Measurements from ENCODE around the gene TBC1D5. TPM values are rescaled to one million over a fixed set of nuclear protein-coding genes. Genes with fewer than 3 reads are reported as not detected.

Gene TBC1D5
- total RNA-seq, 2 experiments from 2014 or later, result 46.3 to 47.8 TPM

DNA sequence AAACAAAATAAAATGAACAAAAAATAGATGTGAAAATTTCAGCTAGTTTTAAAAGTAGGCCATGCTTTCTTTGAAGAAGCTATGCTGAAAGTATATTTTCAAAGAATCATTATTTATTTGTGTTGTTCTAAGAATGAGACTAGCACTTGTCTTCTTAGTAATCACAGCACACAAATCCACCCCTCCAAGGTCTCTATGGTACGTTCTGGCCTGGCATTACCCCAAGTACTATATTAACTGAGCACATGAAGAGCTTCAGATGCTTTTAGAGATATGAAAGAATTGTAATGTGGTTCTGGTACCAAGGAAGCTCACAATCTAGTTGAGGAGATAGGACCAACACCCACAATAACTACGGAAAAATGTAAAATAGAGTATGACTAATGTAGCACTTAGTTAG is 441.2 kb downstream of the TBC1D5 start:
- Mint-ChIP-seq H3K4me1 (ENCODE audit: low read depth) (peaks cover 7% of the 10 kb centered on the region), H3K9me3 (no peaks in the 10 kb centered on the region), H3K4me3 (no peak overlapping the region), H3K36me3 (ENCODE audit: low read depth) (peaks cover 8% of the 10 kb centered on the region), H3K27ac (no peak overlapping the region), H3K27me3 (no peaks in the 10 kb centered on the region)
- peak; percentile 39 for ATAC-seq
- ChIA-PET POLR2A (no interaction called here), CTCF (interaction anchor here (1.0 to 1.2 kb wide), 2 partner anchors 23 to 112 kb away, joined by 3 to 4 read pairs; no protein-coding TSS in a partner anchor)
- TF ChIP-seq, protein P1, sequence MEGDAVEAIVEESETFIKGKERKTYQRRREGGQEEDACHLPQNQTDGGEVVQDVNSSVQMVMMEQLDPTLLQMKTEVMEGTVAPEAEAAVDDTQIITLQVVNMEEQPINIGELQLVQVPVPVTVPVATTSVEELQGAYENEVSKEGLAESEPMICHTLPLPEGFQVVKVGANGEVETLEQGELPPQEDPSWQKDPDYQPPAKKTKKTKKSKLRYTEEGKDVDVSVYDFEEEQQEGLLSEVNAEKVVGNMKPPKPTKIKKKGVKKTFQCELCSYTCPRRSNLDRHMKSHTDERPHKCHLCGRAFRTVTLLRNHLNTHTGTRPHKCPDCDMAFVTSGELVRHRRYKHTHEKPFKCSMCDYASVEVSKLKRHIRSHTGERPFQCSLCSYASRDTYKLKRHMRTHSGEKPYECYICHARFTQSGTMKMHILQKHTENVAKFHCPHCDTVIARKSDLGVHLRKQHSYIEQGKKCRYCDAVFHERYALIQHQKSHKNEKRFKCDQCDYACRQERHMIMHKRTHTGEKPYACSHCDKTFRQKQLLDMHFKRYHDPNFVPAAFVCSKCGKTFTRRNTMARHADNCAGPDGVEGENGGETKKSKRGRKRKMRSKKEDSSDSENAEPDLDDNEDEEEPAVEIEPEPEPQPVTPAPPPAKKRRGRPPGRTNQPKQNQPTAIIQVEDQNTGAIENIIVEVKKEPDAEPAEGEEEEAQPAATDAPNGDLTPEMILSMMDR (IDR thresholded peaks at IDR 0.05), result no peak
- DNase-seq, result peak; percentile 26
- intact Hi-C loops (cut with micrococcal nuclease), result no loop called here

GRCh38 chr3:17300441-17300840 is 442.0 kb downstream of the TBC1D5 start:
- DNase-seq (no peak), ATAC-seq (peak; percentile 24)
- peak overlapping the region; percentile 17 for H3K4me3 Mint-ChIP-seq
- intact Hi-C loops (cut with micrococcal nuclease), result no loop called here
- TF ChIP-seq, protein P1 (IDR thresholded peaks at IDR 0.05), result no peak
- peaks cover 7% of the 10 kb centered on the region for H3K4me1 Mint-ChIP-seq (ENCODE audit: low read depth)
- peak overlapping the region; percentile 74 for H3K27ac Mint-ChIP-seq
- no peaks in the 10 kb centered on the region for H3K9me3 Mint-ChIP-seq
- POLR2A ChIA-PET, result no interaction called here
- CTCF ChIA-PET, result interaction anchor here (1.0 kb wide), 1 partner anchor 22 kb away, joined by 4 read pairs; no protein-coding TSS in a partner anchor
- H3K27me3 Mint-ChIP-seq, result no peaks in the 10 kb centered on the region
- H3K36me3 Mint-ChIP-seq (ENCODE audit: low read depth), result peaks cover 8% of the 10 kb centered on the region

DNA sequence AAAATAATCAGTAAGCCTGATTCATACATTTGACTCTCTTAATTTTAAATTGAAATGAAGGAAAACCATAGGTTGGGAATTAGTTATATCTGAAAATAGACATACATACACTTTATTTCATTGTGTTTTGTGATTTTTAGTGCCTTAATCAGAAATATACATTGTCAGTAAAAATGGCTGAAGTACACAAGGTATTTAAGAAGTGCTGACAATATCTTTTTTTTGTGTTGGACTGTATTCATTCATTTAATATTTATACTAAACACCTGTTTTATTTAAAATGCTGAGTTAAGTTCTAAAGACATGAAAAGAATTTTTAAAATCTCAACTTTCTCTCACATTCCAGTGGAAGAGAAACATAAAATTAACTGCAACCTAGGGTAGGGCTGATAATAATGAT is 444.4 kb downstream of the TBC1D5 start:
- DNase-seq, result no peak
- intact Hi-C loops (cut with micrococcal nuclease), result no loop called here
- Mint-ChIP-seq H3K27me3 (no peaks in the 10 kb centered on the region), H3K36me3 (ENCODE audit: low read depth) (peaks cover 8% of the 10 kb centered on the region), H3K4me1 (ENCODE audit: low read depth) (peaks cover 7% of the 10 kb centered on the region), H3K9me3 (no peaks in the 10 kb centered on the region), H3K27ac (no peak overlapping the region), H3K4me3 (no peak overlapping the region)
- POLR2A ChIA-PET, result no interaction called here
- CTCF ChIA-PET, result no interaction called here
- TF ChIP-seq, protein P1 (IDR thresholded peaks at IDR 0.05), result no peak
- ATAC-seq, result no peak

GRCh38 chr3:17292556-17292955 is 449.9 kb downstream of the TBC1D5 start:
- no peaks in the 10 kb centered on the region for H3K27me3 Mint-ChIP-seq
- no peak for ATAC-seq

GRCh38 chr3:17290894-17291293 is 451.5 kb downstream of the TBC1D5 start:
- CTCF ChIA-PET, result no interaction called here

More at GRCh38 chr3:17292556-17292955, 449.9 kb downstream of the TBC1D5 start:
- ChIA-PET POLR2A (interaction anchor here (0.6 kb wide), 1 partner anchor 546 kb away, joined by 4 read pairs; no protein-coding TSS in a partner anchor), CTCF (no interaction called here)
- Mint-ChIP-seq H3K27ac (no peak overlapping the region), H3K4me1 (ENCODE audit: low read depth) (no peaks in the 10 kb centered on the region), H3K4me3 (no peak overlapping the region), H3K9me3 (no peaks in the 10 kb centered on the region), H3K36me3 (ENCODE audit: low read depth) (peaks cover 5% of the 10 kb centered on the region)
- no peak for DNase-seq
- TF ChIP-seq, protein P1 (IDR thresholded peaks at IDR 0.05), result no peak
- intact Hi-C loops (cut with micrococcal nuclease), result no loop called here

More at GRCh38 chr3:17290894-17291293, 451.5 kb downstream of the TBC1D5 start:
- intact Hi-C loops (cut with micrococcal nuclease), result no loop called here
- TF ChIP-seq, protein P1 (IDR thresholded peaks at IDR 0.05), result no peak
- H3K4me1 Mint-ChIP-seq (ENCODE audit: low read depth), result no peaks in the 10 kb centered on the region
- H3K27ac Mint-ChIP-seq, result no peak overlapping the region
- H3K4me3 Mint-ChIP-seq, result no peak overlapping the region
- H3K9me3 Mint-ChIP-seq, result no peaks in the 10 kb centered on the region
- POLR2A ChIA-PET, result interaction anchor here (1.4 kb wide), 1 partner anchor 12 kb away, joined by 3 read pairs; no protein-coding TSS in a partner anchor
- ATAC-seq (no peak), DNase-seq (no peak)
- H3K27me3 Mint-ChIP-seq, result no peaks in the 10 kb centered on the region
- H3K36me3 Mint-ChIP-seq (ENCODE audit: low read depth), result peaks cover 2% of the 10 kb centered on the region
